Breast epithelium (tissue), 3 donors: ENCODE data around the gene TMEM63C.

Source experiments
- CTCF ChIP-seq, 3 donors: fragments of 450-650 bp; IDR thresholded peaks; one replicate each; pipeline ENCODE4 v1.5.1; 2016 to 2017; ENCODE audit warnings: antibody characterized with exemption in 3 of 3, mild to moderate bottlenecking in 3 of 3, moderate library complexity in 3 of 3
- POLR2A ChIP-seq: fragments of 450-650 bp; IDR thresholded peaks from one replicate; pipeline ENCODE4 v1.6.1; 2016; ENCODE audit warnings: antibody characterized with exemption, mild to moderate bottlenecking, moderate library complexity
- POLR2AphosphoS5 ChIP-seq, 3 donors: sonication (generic); formaldehyde crosslinking; IDR thresholded peaks; one replicate each; pipeline ENCODE4 v1.6.1; 2017; ENCODE audit warnings: antibody characterized with exemption in 3 of 3

GRCh38 chr14:77197988-77198387, 16.4 kb downstream of the TMEM63C start:
- TF ChIP-seq POLR2A (no peak), CTCF (IDR thresholded peaks at IDR 0.05) (no peak), POLR2AphosphoS5 (IDR thresholded peaks at IDR 0.05) (no peak)
